Activated naive CD8-positive, alpha-beta T cell treated with anti-CD3 and anti-CD28 coated beads, Interleukin-2, amount 50 U/mL, for 24 hours (primary cell): ENCODE results near the gene FGF18.
A peak's percentile ranks its signal among the peaks of the same experiment; 100 is the strongest.
"Not testable (repeated sequence)": the region's sequence is repeated elsewhere in the genome, so short reads cannot be mapped to it uniquely, and the experiment has no call there.

Experiments used
- ATAC-seq: fragments of 150-1000 bp; cut with Tn5 transposase; one replicate; pipeline ENCODE4 v1.10.0; 2021
- DNase-seq: peaks from one replicate; pipeline ENCODE4 v3.0.0; 2021
- H3K27ac Mint-ChIP-seq: one replicate; pipeline ENCODE4 v1.8.0; 2021; ENCODE audit warnings: mild to moderate bottlenecking, mixed read lengths
- H3K27me3 Mint-ChIP-seq: one replicate; pipeline ENCODE4 v1.8.0; 2021; ENCODE audit warnings: mixed read lengths
- H3K36me3 Mint-ChIP-seq: one replicate; pipeline ENCODE4 v1.8.0; 2021; ENCODE audit warnings: low read depth, mixed read lengths
- H3K4me1 Mint-ChIP-seq: one replicate; pipeline ENCODE4 v1.8.0; 2021; ENCODE audit warnings: mixed read lengths
- H3K4me3 Mint-ChIP-seq: one replicate; pipeline ENCODE4 v1.8.0; 2021; ENCODE audit warnings: mild to moderate bottlenecking, moderate library complexity, mixed read lengths
- H3K9me3 Mint-ChIP-seq: one replicate; pipeline ENCODE4 v1.8.0; 2021; ENCODE audit warnings: mixed read lengths

The FGF18 gene

DNA sequence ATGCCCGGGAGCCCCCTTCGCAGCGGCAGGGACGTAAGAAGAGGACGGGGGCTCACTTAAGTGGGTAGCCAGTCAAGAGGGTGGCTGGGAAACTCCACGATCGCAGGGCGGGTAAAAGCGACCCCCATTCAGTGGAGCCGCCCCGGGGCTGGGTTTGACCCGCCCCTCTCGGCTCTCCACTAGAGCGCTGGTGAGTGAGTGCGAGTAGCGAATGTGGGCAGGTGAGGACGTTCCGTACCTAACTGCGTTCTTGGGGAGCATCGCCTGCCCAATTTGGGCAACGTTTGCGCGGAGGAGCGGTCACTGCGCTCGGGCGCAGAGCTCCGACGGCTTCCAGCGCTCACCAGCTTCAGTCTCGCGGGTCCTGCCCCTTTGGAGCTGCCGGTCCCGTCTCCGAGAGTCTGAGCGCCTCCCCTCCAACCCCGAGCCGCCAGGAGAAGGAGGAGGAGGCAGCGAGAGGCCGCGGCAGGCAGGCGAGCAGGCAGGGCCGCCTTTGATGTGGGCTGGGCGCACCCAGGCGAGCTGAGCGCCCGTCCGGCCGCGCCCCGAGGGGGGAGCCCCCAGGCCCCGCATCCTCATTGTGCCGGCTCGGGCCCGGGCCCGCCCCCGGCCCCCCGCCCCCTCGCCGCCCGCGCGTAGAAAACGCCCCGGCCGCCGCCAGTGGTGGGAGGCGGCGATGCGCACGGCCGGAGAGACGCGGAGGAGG is at the start of gene FGF18:
Gene FGF18 (plus strand): TSS at position 666 of the 706 bp plus-strand sequence. CDS start 553 bp downstream, outside the sequence.
- DNase-seq (peak; percentile 45), ATAC-seq (peak; percentile 38)
- Mint-ChIP-seq H3K4me1 (peaks cover 12% of the 10 kb centered on the region), H3K36me3 (peaks cover 2% of the 10 kb centered on the region), H3K27ac (no peak within 1 kb of the TSS), H3K9me3 (no peaks in the 10 kb centered on the region), H3K27me3 (peaks cover 18% of the 10 kb centered on the region), H3K4me3 (peak within 1 kb of the TSS; percentile 69)

DNA sequence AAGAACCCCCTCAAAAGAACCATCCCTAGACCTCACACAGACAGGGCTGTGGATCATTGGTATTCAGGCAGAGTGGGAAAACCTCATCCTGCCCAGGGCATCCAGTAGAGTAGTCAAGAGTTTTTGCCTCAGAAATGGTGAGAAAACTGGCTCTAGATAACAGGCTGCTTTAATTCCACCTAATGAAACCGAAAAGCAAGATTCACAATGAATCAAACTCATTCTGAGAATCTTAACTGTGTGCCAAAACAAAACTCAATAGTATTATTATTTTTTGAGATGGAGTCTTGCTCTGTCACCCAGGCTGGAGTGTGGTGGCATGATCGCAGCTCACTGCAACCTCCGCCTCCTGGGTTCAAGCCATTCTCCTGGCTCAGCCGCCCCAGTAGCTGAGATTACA is 49.5 kb upstream of the FGF18 start:
- DNase-seq (no peak), ATAC-seq (no peak)
- Mint-ChIP-seq H3K4me3 (no peak overlapping the region), H3K27me3 (peaks cover 15% of the 10 kb centered on the region), H3K4me1 (peaks cover 7% of the 10 kb centered on the region), H3K27ac (no peak overlapping the region), H3K9me3 (no peaks in the 10 kb centered on the region), H3K36me3 (no peaks in the 10 kb centered on the region)

DNA sequence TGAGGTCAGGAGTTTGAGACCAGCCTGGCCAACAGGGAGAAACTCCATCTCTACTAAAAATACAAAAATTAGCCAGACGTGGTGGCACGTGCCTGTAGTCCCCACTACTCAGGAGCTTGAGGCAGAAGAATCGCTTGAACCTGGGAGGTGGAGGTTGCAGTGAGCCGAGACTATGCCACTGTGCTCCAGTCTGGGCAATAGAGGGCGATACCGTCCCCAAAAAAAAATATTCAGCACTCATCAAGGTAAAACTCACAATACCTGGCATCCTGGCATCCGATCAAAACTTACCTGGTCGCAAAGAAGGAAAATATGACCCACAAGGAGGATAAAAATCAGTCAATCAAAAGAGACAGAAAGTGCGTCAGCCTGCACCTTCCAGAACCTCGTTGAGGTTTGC is 48.6 kb upstream of the FGF18 start:
- not testable (repeated sequence) for H3K4me1 Mint-ChIP-seq, H3K27me3 Mint-ChIP-seq, ATAC-seq, H3K9me3 Mint-ChIP-seq, H3K36me3 Mint-ChIP-seq, H3K27ac Mint-ChIP-seq, DNase-seq, H3K4me3 Mint-ChIP-seq

GRCh38 chr5:171371326-171371725 is 48.1 kb upstream of the FGF18 start:
- DNase-seq (no peak), ATAC-seq (no peak)
- Mint-ChIP-seq H3K4me1 (peaks cover 5% of the 10 kb centered on the region), H3K27ac (no peak overlapping the region), H3K36me3 (no peaks in the 10 kb centered on the region), H3K9me3 (no peaks in the 10 kb centered on the region), H3K27me3 (peaks cover 10% of the 10 kb centered on the region), H3K4me3 (no peak overlapping the region)

GRCh38 chr5:171379961-171380360 is 39.5 kb upstream of the FGF18 start:
- DNase-seq (no peak), ATAC-seq (no peak)
- no peaks in the 10 kb centered on the region for H3K36me3 Mint-ChIP-seq
- peaks cover 6% of the 10 kb centered on the region for H3K4me1 Mint-ChIP-seq
- H3K27ac Mint-ChIP-seq, result no peak overlapping the region
- H3K9me3 Mint-ChIP-seq, result no peaks in the 10 kb centered on the region
- H3K27me3 Mint-ChIP-seq, result no peaks in the 10 kb centered on the region
- no peak overlapping the region for H3K4me3 Mint-ChIP-seq

DNA sequence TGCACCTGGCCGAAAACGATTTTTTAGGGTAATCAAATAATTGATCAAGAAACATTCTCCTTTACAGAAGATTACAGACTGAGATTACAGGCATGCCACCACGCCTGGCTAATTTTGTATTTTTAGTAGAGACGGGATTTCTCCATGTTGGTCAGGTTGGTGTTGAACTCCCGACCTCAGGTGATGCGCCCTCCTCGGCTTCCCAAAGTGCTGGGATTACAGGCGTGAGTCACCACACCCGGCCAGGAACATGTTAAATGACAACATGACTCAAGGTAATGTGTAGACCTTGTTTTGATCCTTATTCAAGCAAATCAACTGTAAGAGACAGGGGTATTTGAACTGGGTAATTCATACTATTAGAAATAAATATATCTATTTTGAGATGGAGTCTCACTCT is 35.0 kb upstream of the FGF18 start:
- H3K4me3 Mint-ChIP-seq, H3K27ac Mint-ChIP-seq, ATAC-seq, DNase-seq, H3K9me3 Mint-ChIP-seq: not testable (repeated sequence)
- Mint-ChIP-seq H3K27me3 (peaks cover 11% of the 10 kb centered on the region), H3K36me3 (peaks cover 21% of the 10 kb centered on the region), H3K4me1 (peaks cover 42% of the 10 kb centered on the region)

- H3K4me3 Mint-ChIP-seq, result not testable (repeated sequence)
These were observed 34.4 kb upstream of the FGF18 start for GRCh38 chr5:171384999-171385398.

GRCh38 chr5:171386006-171386671 is 33.3 kb upstream of the FGF18 start:
- DNase-seq, result no peak
- Mint-ChIP-seq H3K4me3 (peak overlapping the region; percentile 98), H3K4me1 (peaks cover 52% of the 10 kb centered on the region), H3K9me3 (no peaks in the 10 kb centered on the region), H3K27ac (no peak overlapping the region), H3K27me3 (peaks cover 11% of the 10 kb centered on the region), H3K36me3 (peaks cover 38% of the 10 kb centered on the region)
- no peak for ATAC-seq

More at GRCh38 chr5:171384999-171385398, 34.4 kb upstream of the FGF18 start:
- Mint-ChIP-seq H3K4me1 (peaks cover 44% of the 10 kb centered on the region), H3K36me3 (peaks cover 26% of the 10 kb centered on the region), H3K27me3 (peaks cover 11% of the 10 kb centered on the region)
- H3K27ac Mint-ChIP-seq, H3K9me3 Mint-ChIP-seq, DNase-seq: not testable (repeated sequence)
- ATAC-seq, result peak; percentile 58

DNA sequence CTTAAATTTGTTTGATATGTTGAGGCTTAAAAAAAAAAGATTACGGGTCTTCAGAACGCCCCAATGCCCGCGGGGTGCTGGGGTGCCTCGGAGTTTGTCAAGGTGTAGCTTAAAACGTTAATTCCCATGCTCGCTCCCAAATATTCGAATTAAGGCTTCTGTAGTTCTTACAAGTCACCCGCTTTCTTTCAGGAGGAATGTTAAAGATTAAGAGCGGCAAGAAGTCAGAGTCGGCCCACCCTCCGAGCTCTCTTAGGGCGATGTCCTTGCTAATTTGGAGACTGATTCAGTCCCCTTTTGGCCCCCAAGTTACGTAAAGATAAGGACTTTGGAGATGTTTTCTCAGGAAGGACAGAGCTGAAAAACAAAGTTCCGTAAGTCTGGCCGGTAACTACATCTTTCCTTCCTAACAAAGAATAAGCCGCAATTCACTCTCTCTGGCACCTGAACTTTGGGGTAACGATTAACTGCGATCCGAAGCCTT is 32.5 kb upstream of the FGF18 start:
- H3K36me3 Mint-ChIP-seq, result peaks cover 45% of the 10 kb centered on the region
- H3K4me3 Mint-ChIP-seq, result peak overlapping the region; percentile 98
- H3K4me1 Mint-ChIP-seq, result peaks cover 58% of the 10 kb centered on the region
- H3K27me3 Mint-ChIP-seq, result peaks cover 11% of the 10 kb centered on the region
- ATAC-seq, result no peak
- H3K9me3 Mint-ChIP-seq, result no peaks in the 10 kb centered on the region
- peak overlapping the region; percentile 100 for H3K27ac Mint-ChIP-seq
- DNase-seq, result no peak

GRCh38 chr5:171387345-171387969 is 32.0 kb upstream of the FGF18 start, which contains the start of gene NPM1:
NPM1 (plus strand) TSS chr5:171387849; CDS start chr5:171387949, 100 bp downstream.
- peaks cover 11% of the 10 kb centered on the region for H3K27me3 Mint-ChIP-seq
- DNase-seq, result peak; percentile 97

DNA sequence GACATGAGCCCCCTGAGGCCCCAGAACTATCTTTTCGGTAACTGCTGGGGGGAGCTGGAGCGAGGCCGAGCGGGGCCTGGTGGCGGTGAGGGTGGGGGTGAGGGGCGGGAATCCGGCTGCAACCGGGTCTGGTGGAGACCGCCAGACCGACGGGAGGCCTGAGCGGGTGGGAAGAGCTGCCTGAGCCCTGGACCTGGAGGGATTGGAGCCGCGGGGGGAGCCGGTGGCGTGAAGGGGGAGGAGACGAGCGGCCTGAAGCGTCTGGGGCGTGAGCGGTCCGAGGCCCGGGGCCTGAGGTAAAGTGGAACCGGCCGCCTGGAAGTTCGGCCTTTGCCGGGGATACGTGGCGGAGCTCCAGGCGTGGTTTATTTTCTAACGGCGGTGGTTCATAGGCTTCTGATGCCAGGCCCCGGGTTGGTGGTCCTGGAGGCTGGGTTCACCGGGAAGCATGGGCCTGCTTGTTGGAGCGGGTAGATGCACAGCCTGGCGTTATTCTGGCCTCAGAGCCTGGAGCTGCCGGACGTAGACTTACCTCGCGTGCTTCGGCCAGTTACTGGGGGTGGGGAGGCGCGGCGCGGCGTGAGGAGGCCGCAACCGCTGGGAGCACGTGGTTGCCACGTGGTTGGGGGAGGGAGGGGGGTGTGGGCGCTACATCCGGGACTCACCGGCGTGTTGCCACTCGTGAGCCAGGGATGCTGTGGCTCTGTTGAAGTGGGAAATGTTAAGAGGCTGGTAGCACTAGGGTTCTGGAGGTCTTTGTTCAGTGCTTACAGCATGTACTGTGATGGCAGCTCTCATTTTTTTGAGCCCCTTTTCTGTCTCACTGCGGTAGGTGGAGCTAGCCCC is 31.3 kb upstream of the FGF18 start:
- Mint-ChIP-seq H3K4me1 (peaks cover 70% of the 10 kb centered on the region), H3K9me3 (no peaks in the 10 kb centered on the region)

More at GRCh38 chr5:171387345-171387969, 32.0 kb upstream of the FGF18 start, which contains the start of gene NPM1:
- H3K27ac Mint-ChIP-seq, result peak within 1 kb of the TSS; percentile 100
- H3K4me1 Mint-ChIP-seq, result peaks cover 63% of the 10 kb centered on the region
- ATAC-seq, result peak; percentile 78
- peak within 1 kb of the TSS; percentile 98 for H3K4me3 Mint-ChIP-seq
- H3K9me3 Mint-ChIP-seq, result no peaks in the 10 kb centered on the region
- H3K36me3 Mint-ChIP-seq, result peaks cover 51% of the 10 kb centered on the region

GRCh38 chr5:171388816-171389168 is 30.7 kb upstream of the FGF18 start:
- H3K4me3 Mint-ChIP-seq, result peak overlapping the region; percentile 98
- DNase-seq (peak; percentile 43), ATAC-seq (peak; percentile 4)
- H3K27ac Mint-ChIP-seq, result peak overlapping the region; percentile 100
- peaks cover 64% of the 10 kb centered on the region for H3K36me3 Mint-ChIP-seq
- H3K9me3 Mint-ChIP-seq, result no peaks in the 10 kb centered on the region
- peaks cover 11% of the 10 kb centered on the region for H3K27me3 Mint-ChIP-seq
- H3K4me1 Mint-ChIP-seq, result peaks cover 76% of the 10 kb centered on the region

More for the DNA sequence above, 31.3 kb upstream of the FGF18 start:
- peak overlapping the region; percentile 100 for H3K27ac Mint-ChIP-seq
- H3K36me3 Mint-ChIP-seq, result peaks cover 58% of the 10 kb centered on the region
- H3K4me3 Mint-ChIP-seq, result peak overlapping the region; percentile 98
- peak; percentile 35 for ATAC-seq
- DNase-seq, result peak; percentile 88
- peaks cover 11% of the 10 kb centered on the region for H3K27me3 Mint-ChIP-seq

GRCh38 chr5:171390883-171391677 is 28.4 kb upstream of the FGF18 start:
- no peak for DNase-seq
- Mint-ChIP-seq H3K9me3 (no peaks in the 10 kb centered on the region), H3K27ac (peak overlapping the region; percentile 100), H3K36me3 (peaks cover 86% of the 10 kb centered on the region), H3K4me1 (peaks cover 79% of the 10 kb centered on the region), H3K27me3 (peaks cover 11% of the 10 kb centered on the region), H3K4me3 (peak overlapping the region; percentile 98)
- ATAC-seq, result no peak
